Trophoblast cell (in vitro differentiated cells and primary cell): ENCODE measurements around the gene GIMAP5. TPM values are rescaled to one million over a fixed set of nuclear protein-coding genes. Genes with fewer than 3 reads are reported as not detected.

Source experiments
- DNase-seq, 2 donors: peaks; one replicate each; pipeline ENCODE4 v3.0.0-alpha.2; 2016
- H2AFZ ChIP-seq: 2 replicates; pipeline ENCODE4 v1.6.1; 2013; ENCODE audit warnings: low read length, moderate library complexity, mild to moderate bottlenecking; ENCODE audit not compliant: insufficient read depth, poor library complexity
- H2AK5ac ChIP-seq: 2 replicates; pipeline ENCODE4 v1.6.1; 2013; ENCODE audit warnings: mild to moderate bottlenecking, low read length
- H2BK120ac ChIP-seq: 2 replicates; pipeline ENCODE4 v1.6.1; 2013; ENCODE audit warnings: low read length, mild to moderate bottlenecking, moderate library complexity; ENCODE audit not compliant: insufficient read depth, poor library complexity
- H2BK12ac ChIP-seq: 2 replicates; pipeline ENCODE4 v1.6.1; 2013; ENCODE audit warnings: mild to moderate bottlenecking, low read length, moderate library complexity
- H2BK5ac ChIP-seq: 2 replicates; pipeline ENCODE4 v1.6.1; 2013; ENCODE audit warnings: low read length, low read depth, moderate library complexity, mild to moderate bottlenecking; ENCODE audit not compliant: poor library complexity
- H3K14ac ChIP-seq: 2 replicates; pipeline ENCODE4 v1.6.1; 2013; ENCODE audit warnings: mild to moderate bottlenecking, low read length
- H3K18ac ChIP-seq: 2 replicates; pipeline ENCODE4 v1.6.1; 2013; ENCODE audit warnings: mild to moderate bottlenecking, low read length
- H3K23ac ChIP-seq: 2 replicates; pipeline ENCODE4 v1.6.1; 2013; ENCODE audit warnings: low read length
- H3K27ac ChIP-seq: 2 replicates; pipeline ENCODE4 v1.5.1; 2013; ENCODE audit warnings: low read depth, mild to moderate bottlenecking, inconsistent platforms, low read length, moderate library complexity
- H3K27me3 ChIP-seq: 2 replicates; pipeline ENCODE4 v1.6.1; 2013; ENCODE audit warnings: inconsistent platforms, mild to moderate bottlenecking, low read length, moderate library complexity; ENCODE audit not compliant: insufficient read depth
- H3K36me3 ChIP-seq, 2 experiments: 1 replicate in 1 of 2; 2 replicates in 1 of 2; pipeline ENCODE4 v1.6.1; 2013; ENCODE audit warnings: low read length in 2 of 2, mild to moderate bottlenecking in 2 of 2, moderate library complexity in 1 of 2; ENCODE audit not compliant: insufficient read depth in 2 of 2, control insufficient read depth in 1 of 2
- H3K4ac ChIP-seq: 2 replicates; pipeline ENCODE4 v1.6.1; 2013; ENCODE audit warnings: low read depth, mild to moderate bottlenecking, low read length, moderate library complexity
- H3K4me1 ChIP-seq, 2 experiments: 1 replicate in 1 of 2; 2 replicates in 1 of 2; pipeline ENCODE4 v1.6.1; 2013; ENCODE audit warnings: low read length in 2 of 2, mild to moderate bottlenecking in 2 of 2, moderate library complexity in 1 of 2; ENCODE audit not compliant: insufficient read depth in 2 of 2, control insufficient read depth in 1 of 2
- H3K4me2 ChIP-seq: 2 replicates; pipeline ENCODE4 v1.6.1; 2013; ENCODE audit warnings: inconsistent platforms, mild to moderate bottlenecking, low read length, moderate library complexity
- H3K4me3 ChIP-seq: 2 replicates; pipeline ENCODE4 v1.5.1; 2013; ENCODE audit warnings: mild to moderate bottlenecking, low read depth, low read length, inconsistent platforms
- H3K79me1 ChIP-seq: one replicate; pipeline ENCODE4 v1.6.1; 2013; ENCODE audit warnings: low read length
- H3K79me2 ChIP-seq: 2 replicates; pipeline ENCODE4 v1.6.1; 2013; ENCODE audit warnings: low read length, mild to moderate bottlenecking; ENCODE audit not compliant: control insufficient read depth, insufficient read depth, poor library complexity
- H3K9ac ChIP-seq: 2 replicates; pipeline ENCODE4 v1.6.1; 2013; ENCODE audit warnings: mild to moderate bottlenecking, low read length
- H3K9me3 ChIP-seq: 2 replicates; pipeline ENCODE4 v1.6.1; 2013; ENCODE audit warnings: low read depth, mild to moderate bottlenecking, control low read depth, inconsistent platforms, low read length; ENCODE audit not compliant: insufficient read depth
- H4K12ac ChIP-seq: 2 replicates; pipeline ENCODE4 v1.6.1; 2013; ENCODE audit warnings: low read depth, mild to moderate bottlenecking, low read length, moderate library complexity
- H4K8ac ChIP-seq: 2 replicates; pipeline ENCODE4 v1.6.1; 2013; ENCODE audit warnings: low read depth, mild to moderate bottlenecking, low read length, moderate library complexity
- H4K91ac ChIP-seq: one replicate; pipeline ENCODE4 v1.6.1; 2013; ENCODE audit warnings: low read depth, mild to moderate bottlenecking, low read length, moderate library complexity
- whole genome bisulfite sequencing: extraction: QIAGEN DNeasy Blood & Tissue Kit; methylation state at CpG from one replicate; pipeline ENCODE4 v1.1.7; 2013; ENCODE audit warnings: missing lambda C conversion rate; ENCODE audit not compliant: insufficient read length, insufficient coverage; ENCODE audit errors: extremely low coverage; 5-methylcytosine and 5-hydroxymethylcytosine counted together
- polyA plus RNA-seq: library from polyadenylated mRNA; stranded (reverse); fragments of 200-250 nt; gene quantifications from 2 replicates; pipeline ENCODE4 v1.2.3, GENCODE V29; 2013

The GIMAP5 gene
- not detected in 2 replicates for polyA plus RNA-seq

GRCh38 chr7:150737265-150738055 is at the start of gene GIMAP5:
TSS of gene GIMAP5 (plus strand) at chr7:150737418. CDS start at chr7:150740885, 3,467 bp downstream.
- Histone ChIP-seq H3K18ac (no peak within 1 kb of the TSS), H2AFZ (no peak within 1 kb of the TSS), H2AK5ac (no peak within 1 kb of the TSS), H4K12ac (no peak within 1 kb of the TSS), H3K27ac (no peak within 1 kb of the TSS), H3K4me2 (no peak within 1 kb of the TSS), H3K4me1 (no peaks in the 10 kb centered on the region), H3K4ac (no peak within 1 kb of the TSS), H3K4me3 (no peak within 1 kb of the TSS), H3K36me3 (no peaks in the 10 kb centered on the region), H3K23ac (no peak within 1 kb of the TSS), H4K91ac (no peak within 1 kb of the TSS), H3K27me3 (peaks cover 8% of the 10 kb centered on the region), H3K9me3 (peaks cover 2% of the 10 kb centered on the region), H2BK120ac (no peak within 1 kb of the TSS), H2BK5ac (no peak within 1 kb of the TSS), H4K8ac (no peak within 1 kb of the TSS), H3K14ac (no peak within 1 kb of the TSS), H3K9ac (no peak within 1 kb of the TSS), H3K79me2 (no peaks in the 10 kb centered on the region), H3K79me1 (no peaks in the 10 kb centered on the region), H2BK12ac (no peak within 1 kb of the TSS)
- no CpG with 5 or more reads among the region's 14 CpGs for WGBS
- no peak for DNase-seq

GRCh38 chr7:150688630-150689029 is 48.6 kb upstream of the GIMAP5 start:
- H3K27me3 ChIP-seq, result no peaks in the 10 kb centered on the region
- H3K79me1 ChIP-seq, result no peaks in the 10 kb centered on the region
- no peaks in the 10 kb centered on the region for H3K4me1 ChIP-seq
- H3K9ac ChIP-seq, result no peak overlapping the region
- no peak overlapping the region for H3K14ac ChIP-seq
- H2BK5ac ChIP-seq, result no peak overlapping the region
- H3K27ac ChIP-seq, result no peak overlapping the region
- H2BK12ac ChIP-seq, result no peak overlapping the region
- peaks cover 6% of the 10 kb centered on the region for H3K9me3 ChIP-seq
- no peak overlapping the region for H4K8ac ChIP-seq
- no peak overlapping the region for H3K18ac ChIP-seq
- no peak overlapping the region for H3K4ac ChIP-seq
- H3K23ac ChIP-seq, result no peak overlapping the region
- H4K91ac ChIP-seq, result no peak overlapping the region
- no peak overlapping the region for H2AFZ ChIP-seq
- DNase-seq, result no peak
- WGBS, result no CpG with 5 or more reads among the region's 6 CpGs
- no peak overlapping the region for H3K4me3 ChIP-seq
- no peaks in the 10 kb centered on the region for H3K79me2 ChIP-seq
- H2BK120ac ChIP-seq, result no peak overlapping the region
- H2AK5ac ChIP-seq, result no peak overlapping the region
- H3K4me2 ChIP-seq, result no peak overlapping the region
- H4K12ac ChIP-seq, result no peak overlapping the region
- H3K36me3 ChIP-seq, result no peaks in the 10 kb centered on the region

GRCh38 chr7:150695654-150696053 is 41.6 kb upstream of the GIMAP5 start:
- DNase-seq, result no peak
- Histone ChIP-seq H3K9me3 (peaks cover 2% of the 10 kb centered on the region), H3K27ac (no peak overlapping the region), H3K79me1 (no peaks in the 10 kb centered on the region), H2AK5ac (no peak overlapping the region), H3K4me3 (no peak overlapping the region), H2BK5ac (no peak overlapping the region), H3K79me2 (no peaks in the 10 kb centered on the region), H3K4me2 (no peak overlapping the region), H3K36me3 (no peaks in the 10 kb centered on the region), H3K4me1 (no peaks in the 10 kb centered on the region), H2BK120ac (no peak overlapping the region), H2BK12ac (no peak overlapping the region), H4K12ac (no peak overlapping the region), H2AFZ (no peak overlapping the region), H3K23ac (no peak overlapping the region), H3K27me3 (no peaks in the 10 kb centered on the region), H3K14ac (no peak overlapping the region), H3K4ac (no peak overlapping the region), H3K18ac (no peak overlapping the region), H3K9ac (no peak overlapping the region), H4K91ac (no peak overlapping the region), H4K8ac (no peak overlapping the region)
- WGBS, result no CpG with 5 or more reads among the region's 2 CpGs

GRCh38 chr7:150703209-150703608 is 34.0 kb upstream of the GIMAP5 start:
- H3K4me1 ChIP-seq, result no peaks in the 10 kb centered on the region
- H3K36me3 ChIP-seq, result no peaks in the 10 kb centered on the region
- WGBS, result no CpG with 5 or more reads among the region's 1 CpG
- H4K91ac ChIP-seq, result no peak overlapping the region
- H2BK120ac ChIP-seq, result no peak overlapping the region
- no peak overlapping the region for H2BK12ac ChIP-seq
- no peak overlapping the region for H3K27ac ChIP-seq
- H3K4me2 ChIP-seq, result no peak overlapping the region
- no peak overlapping the region for H2AFZ ChIP-seq
- no peak overlapping the region for H3K14ac ChIP-seq
- no peaks in the 10 kb centered on the region for H3K79me1 ChIP-seq
- H3K23ac ChIP-seq, result no peak overlapping the region
- H3K79me2 ChIP-seq, result no peaks in the 10 kb centered on the region
- no peaks in the 10 kb centered on the region for H3K27me3 ChIP-seq
- H3K4me3 ChIP-seq, result no peak overlapping the region
- no peak overlapping the region for H2BK5ac ChIP-seq
- H4K8ac ChIP-seq, result no peak overlapping the region
- H4K12ac ChIP-seq, result no peak overlapping the region
- H3K18ac ChIP-seq, result no peak overlapping the region
- no peak overlapping the region for H2AK5ac ChIP-seq
- H3K4ac ChIP-seq, result no peak overlapping the region
- no peaks in the 10 kb centered on the region for H3K9me3 ChIP-seq
- DNase-seq, result no peak
- no peak overlapping the region for H3K9ac ChIP-seq
